Testis (tissue), 2 donors: ENCODE measurements around the gene DNAAF3.

Experiments
- POLR2A ChIP-seq: fragments of 450-650 bp; IDR thresholded peaks from one replicate; pipeline ENCODE4 v1.6.1; 2017; ENCODE audit warnings: antibody characterized with exemption, mild to moderate bottlenecking, moderate library complexity
- TF ChIP-seq, protein P1 (sequence below), 3 experiments: fragments of 450-650 bp in 2 of 3; fragments of 200-600 bp in 1 of 3; sonication (generic) in 1 of 3; IDR thresholded peaks; one replicate each; pipeline ENCODE4 v1.5.1; 2016 to 2019; ENCODE audit warnings: antibody characterized with exemption in 3 of 3, mild to moderate bottlenecking in 2 of 3, moderate library complexity in 1 of 3

- no peak for TF ChIP-seq POLR2A
- TF ChIP-seq, protein P1, sequence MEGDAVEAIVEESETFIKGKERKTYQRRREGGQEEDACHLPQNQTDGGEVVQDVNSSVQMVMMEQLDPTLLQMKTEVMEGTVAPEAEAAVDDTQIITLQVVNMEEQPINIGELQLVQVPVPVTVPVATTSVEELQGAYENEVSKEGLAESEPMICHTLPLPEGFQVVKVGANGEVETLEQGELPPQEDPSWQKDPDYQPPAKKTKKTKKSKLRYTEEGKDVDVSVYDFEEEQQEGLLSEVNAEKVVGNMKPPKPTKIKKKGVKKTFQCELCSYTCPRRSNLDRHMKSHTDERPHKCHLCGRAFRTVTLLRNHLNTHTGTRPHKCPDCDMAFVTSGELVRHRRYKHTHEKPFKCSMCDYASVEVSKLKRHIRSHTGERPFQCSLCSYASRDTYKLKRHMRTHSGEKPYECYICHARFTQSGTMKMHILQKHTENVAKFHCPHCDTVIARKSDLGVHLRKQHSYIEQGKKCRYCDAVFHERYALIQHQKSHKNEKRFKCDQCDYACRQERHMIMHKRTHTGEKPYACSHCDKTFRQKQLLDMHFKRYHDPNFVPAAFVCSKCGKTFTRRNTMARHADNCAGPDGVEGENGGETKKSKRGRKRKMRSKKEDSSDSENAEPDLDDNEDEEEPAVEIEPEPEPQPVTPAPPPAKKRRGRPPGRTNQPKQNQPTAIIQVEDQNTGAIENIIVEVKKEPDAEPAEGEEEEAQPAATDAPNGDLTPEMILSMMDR (IDR thresholded peaks at IDR 0.05): no peak
Observed at GRCh38 chr19:55113570-55114039, 52.8 kb downstream of the DNAAF3 start.
